Esophagus squamous epithelium (tissue), 4 donors: ENCODE data around the gene OR56A3.

ENCODE experiments used
- CTCF ChIP-seq, 6 experiments: fragments of 450-650 bp in 4 of 6; fragments of 200-600 bp in 2 of 6; sonication (generic) in 2 of 6; IDR thresholded peaks; one replicate each; pipeline ENCODE4 v1.5.1; 2016 to 2019; ENCODE audit warnings: antibody characterized with exemption in 6 of 6, mild to moderate bottlenecking in 4 of 6, moderate library complexity in 4 of 6
- POLR2A ChIP-seq, 4 donors: fragments of 450-650 bp; IDR thresholded peaks; one replicate each; pipeline ENCODE4 v1.6.1; 2017; ENCODE audit warnings: antibody characterized with exemption in 4 of 4, mild to moderate bottlenecking in 4 of 4, moderate library complexity in 3 of 4

DNA sequence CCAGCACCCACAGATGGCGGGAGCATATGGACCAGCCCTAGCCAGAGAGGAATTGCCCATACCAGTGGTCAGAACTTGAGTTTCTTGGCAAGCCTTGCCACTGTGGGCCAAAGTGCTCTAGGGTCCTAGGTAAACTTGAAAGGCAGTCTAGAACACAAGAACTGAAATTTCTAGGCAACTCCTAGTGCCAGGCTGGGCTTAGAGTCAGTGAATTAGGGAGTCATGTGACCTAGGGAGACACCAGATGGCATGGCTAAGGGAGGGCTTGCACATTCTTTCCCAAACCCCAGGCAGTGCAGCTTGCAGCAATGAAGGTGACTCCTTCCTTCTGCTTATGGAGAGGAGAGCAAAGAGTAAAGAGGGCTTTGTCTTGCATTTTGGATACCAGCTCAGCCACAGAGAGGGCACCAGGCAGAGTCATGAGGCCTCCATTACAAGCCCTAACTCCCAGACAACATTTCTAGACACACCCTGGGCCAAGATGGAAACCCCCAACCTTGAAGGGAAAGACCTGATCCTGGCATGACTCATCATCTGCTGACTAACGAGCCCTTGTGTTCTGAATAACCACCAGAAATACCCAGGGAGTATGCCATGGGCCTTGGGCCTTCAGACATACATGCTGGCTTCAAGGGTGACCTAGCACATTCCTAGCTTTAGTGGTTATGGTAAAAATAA, 19.2 kb upstream of the OR56A3 start:
- TF ChIP-seq CTCF (IDR thresholded peaks at IDR 0.05) = no peak
- TF ChIP-seq POLR2A (IDR thresholded peaks at IDR 0.05) = no peak
